ENCODE data around the gene TAF11. TPM values are rescaled to one million over a fixed set of nuclear protein-coding genes. Genes with fewer than 3 reads are reported as not detected.

The TAF11 gene
- polyA plus RNA-seq (2012; ENCODE audit: insufficient read length, low read depth): 22.3 TPM

GRCh38 chr6:34887753-34888513 lies at the start of gene TAF11:
TSS of gene TAF11 (minus strand) at chr6:34888042. CDS start at chr6:34887957, 85 bp downstream.
- TF ChIP-seq SIN3A (IDR thresholded peaks at IDR 0.05; ENCODE audit: borderline replicate concordance, insufficient read depth, low read length) (no peak), REST (IDR thresholded peaks at IDR 0.05; ENCODE audit: insufficient read depth in 1 of 2, low read depth in 2 of 2, low read length in 2 of 2) (peak; percentile 49 to 51; a peak in 1 of 4 replicates), FOXP2 (optimal IDR thresholded peaks at IDR 0.05; ENCODE audit: borderline replicate concordance, extremely low read depth, extremely low read length, insufficient read depth) (peak; percentile 6), TAF1 (IDR thresholded peaks at IDR 0.05; ENCODE audit: borderline replicate concordance, insufficient read depth, low read length) (peak; percentile 85; the same call in 1 of the 2 replicates), POLR2AphosphoS5 (IDR thresholded peaks at IDR 0.05; ENCODE audit: low read depth, low read length) (peak; percentile 95)

- no peak for TF ChIP-seq REST (IDR thresholded peaks at IDR 0.05; ENCODE audit: insufficient read depth in 1 of 2, low read depth in 2 of 2, low read length in 2 of 2)
- TF ChIP-seq TAF1 (IDR thresholded peaks at IDR 0.05; ENCODE audit: borderline replicate concordance, insufficient read depth, low read length): no peak
- no peak for TF ChIP-seq SIN3A (IDR thresholded peaks at IDR 0.05; ENCODE audit: borderline replicate concordance, insufficient read depth, low read length)
- TF ChIP-seq POLR2AphosphoS5 (IDR thresholded peaks at IDR 0.05; ENCODE audit: low read depth, low read length): no peak
These were observed 46.7 kb upstream of the TAF11 start for GRCh38 chr6:34934516-34934915.

GRCh38 chr6:34930221-34930620 lies 42.4 kb upstream of the TAF11 start:
- TF ChIP-seq POLR2AphosphoS5 (IDR thresholded peaks at IDR 0.05; ENCODE audit: low read depth, low read length) (no peak), SIN3A (IDR thresholded peaks at IDR 0.05; ENCODE audit: borderline replicate concordance, insufficient read depth, low read length) (no peak), TAF1 (IDR thresholded peaks at IDR 0.05; ENCODE audit: borderline replicate concordance, insufficient read depth, low read length) (no peak), FOXP2 (optimal IDR thresholded peaks at IDR 0.05; ENCODE audit: borderline replicate concordance, extremely low read depth, extremely low read length, insufficient read depth) (no peak), REST (IDR thresholded peaks at IDR 0.05; ENCODE audit: insufficient read depth in 1 of 2, low read depth in 2 of 2, low read length in 2 of 2) (no peak)

GRCh38 chr6:34929241-34929978 lies 41.6 kb upstream of the TAF11 start:
- no peak for TF ChIP-seq SIN3A (IDR thresholded peaks at IDR 0.05; ENCODE audit: borderline replicate concordance, insufficient read depth, low read length)
- no peak for TF ChIP-seq REST (IDR thresholded peaks at IDR 0.05; ENCODE audit: insufficient read depth in 1 of 2, low read depth in 2 of 2, low read length in 2 of 2)
- no peak for TF ChIP-seq TAF1 (IDR thresholded peaks at IDR 0.05; ENCODE audit: borderline replicate concordance, insufficient read depth, low read length)
- TF ChIP-seq FOXP2 (optimal IDR thresholded peaks at IDR 0.05; ENCODE audit: borderline replicate concordance, extremely low read depth, extremely low read length, insufficient read depth): no peak
- no peak for TF ChIP-seq POLR2AphosphoS5 (IDR thresholded peaks at IDR 0.05; ENCODE audit: low read depth, low read length)
